Forelimb muscle (tissue), 1 donor: ENCODE results near the gene MAGI3. TPM values are rescaled to one million over a fixed set of nuclear protein-coding genes. Genes with fewer than 3 reads are reported as not detected.
"Not testable (repeated sequence)": the region's sequence is repeated elsewhere in the genome, so short reads cannot be mapped to it uniquely, and the experiment has no call there.

ENCODE experiments used
- DNase-seq: peaks from one replicate; pipeline ENCODE4 v3.0.0-alpha.2; 2013; ENCODE audit warnings: low read depth
- polyA plus RNA-seq: library from polyadenylated mRNA; unstranded; fragments of 120-200 nt; gene quantifications from one replicate; pipeline ENCODE4 v1.2.1, GENCODE V29; 2013; ENCODE audit not compliant: insufficient read length

The MAGI3 gene
- polyA plus RNA-seq, 1 donor, result 10.8 TPM

DNA sequence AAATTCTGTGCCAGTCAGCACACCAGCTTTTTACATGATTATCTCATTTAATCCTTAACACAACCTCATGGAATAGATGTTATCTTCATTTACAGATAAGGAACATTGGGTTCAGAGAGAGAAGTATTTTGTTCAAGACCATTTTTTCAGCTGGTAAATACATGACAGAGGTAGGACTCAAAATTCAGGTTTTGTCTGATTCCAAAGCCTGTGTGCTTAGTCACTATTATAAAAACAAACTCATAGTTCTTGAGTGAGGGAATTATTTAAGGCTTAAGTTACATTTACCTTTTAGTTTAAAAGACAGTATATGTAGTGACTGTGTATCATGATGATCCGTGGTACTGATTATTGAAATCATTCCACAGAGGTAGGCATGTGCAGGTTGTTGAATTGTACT lies 125.2 kb downstream of the MAGI3 start:
- no peak for DNase-seq

DNA sequence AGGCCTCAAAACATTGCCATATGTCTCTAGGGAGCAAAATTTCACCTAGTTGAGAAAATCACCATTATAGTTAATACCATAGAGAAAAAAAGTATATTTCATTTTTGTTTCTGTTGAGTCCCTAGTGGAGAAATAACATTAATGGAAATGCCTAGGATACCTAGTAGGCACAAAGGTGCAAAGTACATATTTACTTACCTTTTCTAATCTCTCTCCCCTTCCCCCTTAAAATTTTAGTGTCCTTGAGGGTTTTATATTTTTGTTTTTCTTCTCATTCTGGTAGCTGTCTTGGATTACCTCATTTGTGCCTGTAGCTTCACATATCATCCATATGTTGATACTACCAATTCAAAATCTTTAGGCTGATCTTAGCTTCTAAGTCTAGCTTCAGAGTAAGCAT lies 127.0 kb downstream of the MAGI3 start:
- DNase-seq, result no peak

DNA sequence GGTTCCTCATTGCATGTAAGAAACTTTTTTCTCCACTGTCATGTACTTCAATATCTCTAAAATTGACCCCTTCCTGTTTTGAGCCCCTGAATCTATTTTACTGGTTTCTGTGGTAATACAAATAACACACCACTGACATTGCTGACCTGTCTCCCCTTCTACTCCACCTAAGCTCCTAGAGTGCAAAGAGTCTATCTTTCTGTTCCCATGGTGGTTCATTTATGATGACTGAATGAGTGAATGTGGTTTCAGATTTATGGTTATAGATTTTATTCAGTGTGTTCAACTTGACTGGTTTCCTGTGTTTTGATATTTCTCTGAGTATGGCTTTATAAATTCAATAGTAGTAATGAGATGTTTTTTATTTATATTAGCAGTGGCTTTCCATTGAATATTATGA lies 127.7 kb downstream of the MAGI3 start:
- DNase-seq, result no peak

DNA sequence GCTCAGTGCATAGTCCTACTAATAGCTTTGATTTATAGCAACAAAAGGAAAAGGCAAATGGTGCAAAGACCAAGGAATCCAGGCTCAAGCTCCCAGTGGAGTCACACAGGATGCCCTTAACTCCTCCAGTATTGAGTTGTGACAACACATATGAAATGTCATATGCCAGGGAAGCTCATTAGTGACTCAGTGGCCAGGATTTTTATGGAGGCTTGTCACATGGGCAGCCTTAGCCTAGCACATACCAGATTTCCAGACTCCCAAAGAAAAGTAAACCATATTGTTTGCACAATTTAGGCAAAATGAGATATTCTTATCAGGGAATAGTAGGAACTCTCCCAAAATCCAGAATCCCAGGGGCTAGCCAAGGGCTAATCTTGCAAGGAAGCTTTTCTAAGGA lies 129.2 kb downstream of the MAGI3 start:
- no peak for DNase-seq

DNA sequence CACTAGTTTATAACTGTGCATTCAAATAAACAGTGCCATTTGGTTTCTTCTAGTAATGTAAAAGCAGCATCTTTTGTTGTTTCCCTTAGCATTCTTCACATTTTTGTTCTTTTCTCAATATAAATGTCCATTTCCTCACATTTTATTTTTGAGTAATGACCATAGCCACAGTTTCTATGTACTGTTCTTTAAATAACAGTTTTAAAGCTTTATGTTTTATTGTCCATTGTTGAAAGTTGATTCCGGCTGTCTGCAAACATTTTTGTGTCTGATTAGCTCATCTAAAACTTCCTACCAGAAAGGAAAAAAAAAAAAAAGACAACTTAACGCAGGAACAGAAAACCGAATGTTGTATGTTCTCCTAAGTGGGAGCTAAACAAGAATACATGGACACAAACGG lies 139.7 kb downstream of the MAGI3 start:
- DNase-seq, result no peak

DNA sequence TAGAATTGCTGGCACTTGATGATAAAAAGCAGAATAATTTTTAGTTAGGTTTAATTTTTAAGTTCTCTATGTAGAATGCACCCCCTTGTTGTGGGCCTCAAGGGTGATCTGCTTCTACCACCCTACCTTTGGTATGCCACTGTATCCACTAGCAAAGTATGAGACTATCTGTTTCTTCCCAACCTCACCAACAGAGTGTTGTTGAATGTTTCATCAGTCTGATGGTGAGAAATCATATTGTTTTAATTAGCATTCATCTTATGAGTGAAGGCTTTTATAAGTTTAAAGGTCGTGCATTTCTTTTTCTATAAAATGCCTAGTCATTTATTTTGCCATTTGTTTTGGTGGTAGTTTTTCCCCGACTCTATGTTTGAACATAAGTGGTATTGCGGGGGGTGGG lies 141.0 kb downstream of the MAGI3 start:
- DNase-seq, result no peak

DNA sequence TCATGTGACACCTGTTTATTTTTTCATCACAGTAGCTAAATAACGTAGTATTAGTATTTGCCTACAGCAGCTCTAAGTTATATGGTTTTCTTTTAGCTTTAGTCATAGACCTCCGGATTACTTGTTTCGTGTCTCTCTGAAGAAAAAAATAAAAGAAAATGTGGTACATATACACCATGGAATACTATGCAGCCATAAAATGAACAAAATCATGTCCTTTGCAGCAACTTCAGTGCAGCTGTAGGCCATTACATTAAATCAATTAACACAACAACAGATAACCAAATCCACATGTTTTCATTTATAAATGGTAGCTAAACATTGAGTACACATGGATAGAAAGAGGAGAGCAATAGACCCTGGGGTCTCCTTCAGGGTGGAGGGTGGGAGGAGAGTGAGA lies 142.7 kb downstream of the MAGI3 start:
- DNase-seq, result no peak

DNA sequence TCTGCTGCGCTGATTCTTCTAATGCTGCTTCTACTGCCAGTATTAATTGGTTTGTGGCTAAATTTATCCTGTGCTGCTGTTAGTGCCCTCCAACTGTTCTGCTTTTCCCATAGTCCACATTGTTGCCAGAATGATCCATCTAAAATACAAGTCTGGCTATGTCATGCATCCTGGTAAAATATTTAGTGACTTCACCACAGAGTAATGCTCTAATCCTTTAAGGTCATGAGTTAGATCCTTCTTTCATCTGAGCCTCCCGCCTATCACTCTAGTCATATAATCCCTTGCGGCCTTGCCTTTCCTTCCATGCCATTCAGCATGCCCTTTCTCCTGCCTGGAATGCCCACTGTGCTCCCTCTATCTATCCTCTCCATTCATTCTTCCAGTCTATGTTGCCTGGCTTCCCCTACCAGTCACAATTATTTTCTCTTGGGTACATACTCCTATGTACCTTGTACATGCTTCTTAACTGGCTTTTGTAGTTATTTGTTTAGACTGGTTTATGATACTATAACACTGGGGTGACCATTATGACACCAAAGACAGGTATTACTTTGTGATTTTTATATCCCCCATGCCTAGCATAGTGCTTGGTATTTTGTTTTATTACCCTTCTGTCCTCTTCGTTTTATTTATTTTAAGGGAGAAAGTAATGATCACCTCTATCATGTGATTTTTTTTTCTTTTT lies 144.0 kb downstream of the MAGI3 start:
- no peak for DNase-seq

DNA sequence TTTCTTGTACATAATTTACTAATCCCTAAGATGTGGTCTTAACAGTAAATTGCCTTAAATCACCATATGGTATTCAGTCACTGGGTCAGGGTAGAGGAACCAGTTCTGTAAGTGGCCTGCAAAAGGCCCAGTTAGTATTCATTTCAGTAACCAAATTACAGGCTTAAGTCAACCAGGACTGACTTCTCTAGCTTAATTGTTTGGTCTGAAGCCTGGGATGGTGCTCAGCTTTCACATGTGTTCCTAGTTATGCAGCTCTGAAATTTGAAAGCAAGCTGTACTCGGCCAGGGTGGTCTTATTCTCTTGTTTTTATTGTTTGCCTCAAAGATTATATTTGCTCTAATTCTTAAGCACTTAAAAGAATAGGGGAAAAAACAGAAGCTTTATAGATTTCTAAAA lies 144.6 kb downstream of the MAGI3 start:
- DNase-seq, result peak; percentile 17

DNA sequence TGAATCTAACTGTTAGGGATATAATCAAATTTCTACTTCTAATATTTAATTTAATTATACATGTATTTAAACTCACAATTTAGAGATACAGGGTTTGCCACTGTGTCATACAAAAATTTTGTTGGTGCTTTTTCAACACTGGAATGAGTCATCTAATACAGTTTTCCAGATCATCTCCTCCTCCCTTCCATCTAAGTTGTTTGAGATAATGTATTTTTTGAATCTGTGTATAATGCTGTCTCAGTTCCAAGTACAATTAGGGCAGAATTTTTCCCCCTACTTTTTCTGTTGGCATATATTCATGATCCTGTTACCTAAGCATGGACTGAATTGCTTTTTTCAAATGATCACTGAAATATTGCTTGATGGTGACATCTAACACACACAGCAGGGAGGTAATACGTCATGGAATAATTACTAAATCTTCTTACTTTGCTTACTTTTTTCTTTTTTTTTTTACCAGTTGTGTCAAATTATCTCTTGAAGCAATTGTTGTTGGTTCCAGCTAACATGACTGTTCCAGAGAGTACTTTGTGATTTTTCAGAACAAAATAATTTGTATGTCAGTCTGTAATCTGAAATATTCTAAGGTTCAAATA lies 146.0 kb downstream of the MAGI3 start:
- DNase-seq, result no peak

DNA sequence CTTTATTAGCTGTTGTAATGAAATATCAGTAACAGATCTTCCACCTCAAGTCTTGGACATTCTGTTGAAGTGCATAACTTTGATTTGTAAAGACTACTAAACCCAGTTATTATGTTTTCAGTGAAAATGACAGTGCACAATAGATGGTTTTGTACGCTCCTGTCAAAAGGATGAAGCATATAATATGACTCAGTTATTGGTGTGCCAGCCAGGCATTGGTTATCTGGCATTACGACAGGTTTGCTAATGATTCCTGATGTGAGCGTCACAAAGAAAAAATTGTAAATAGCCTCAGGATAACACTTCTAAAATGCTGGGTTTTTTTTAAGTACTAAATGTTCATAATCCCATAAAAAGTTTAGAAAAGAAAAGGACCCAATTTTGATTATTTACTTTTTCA lies 147.9 kb downstream of the MAGI3 start:
- no peak for DNase-seq

DNA sequence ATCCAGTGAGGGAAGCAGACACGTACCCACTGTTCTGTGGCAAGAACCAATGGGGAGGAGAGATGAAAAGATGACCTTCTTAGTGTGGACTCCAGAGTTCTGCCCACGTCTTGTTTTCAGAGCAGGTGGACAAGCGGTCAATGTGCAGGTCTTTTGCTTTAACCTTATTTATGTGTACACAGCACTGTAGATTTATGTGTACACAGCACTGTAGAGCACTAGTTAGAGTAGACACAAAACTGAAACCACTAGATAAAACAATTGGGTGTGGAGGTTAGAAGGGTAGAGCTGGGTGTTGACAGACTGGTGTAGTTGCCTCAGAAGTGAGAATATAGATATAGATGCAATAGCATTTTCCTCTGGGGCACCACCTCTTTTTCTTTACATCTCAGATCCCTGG lies 150.0 kb downstream of the MAGI3 start:
- DNase-seq, result no peak

DNA sequence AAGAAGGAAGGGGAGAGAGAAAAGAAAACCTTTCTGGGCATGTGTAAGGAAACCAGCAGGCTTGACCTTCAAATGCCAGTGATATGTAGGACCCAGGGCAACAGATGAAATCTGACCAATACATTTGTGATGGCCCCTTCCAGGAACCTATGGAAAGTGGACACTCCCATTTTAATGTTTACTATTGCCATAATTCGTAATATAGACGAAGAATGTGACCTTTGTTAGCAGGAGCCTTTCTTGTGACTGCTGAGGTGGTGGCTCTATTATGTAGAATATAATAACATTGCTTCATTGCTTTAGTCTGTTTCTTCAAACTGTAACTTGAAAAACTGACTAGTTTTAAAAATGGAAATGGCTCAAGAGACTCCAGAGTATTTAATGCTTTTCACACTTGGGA lies 150.8 kb downstream of the MAGI3 start:
- DNase-seq, result no peak

DNA sequence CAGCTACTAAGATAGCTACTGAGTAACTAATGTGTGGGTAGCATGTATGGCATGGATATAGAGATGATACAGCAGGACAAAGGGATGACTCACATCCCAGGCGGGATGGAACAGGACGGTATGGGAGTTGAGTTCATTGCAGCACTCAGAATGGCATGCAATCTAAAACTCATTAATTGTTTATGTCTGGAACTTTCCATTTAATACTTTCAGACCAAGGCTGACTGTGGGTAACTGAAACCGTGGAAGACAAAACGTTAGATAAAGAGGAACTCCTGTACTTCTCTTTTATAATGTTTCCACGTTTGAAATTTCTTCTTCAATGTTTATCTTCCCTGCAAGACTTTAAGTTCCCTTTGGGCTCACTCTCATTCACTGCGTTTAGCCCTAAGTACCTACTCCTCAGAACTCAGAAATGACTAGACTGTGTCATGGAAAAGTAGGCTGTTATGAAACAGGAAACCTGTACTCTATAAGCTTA lies 151.9 kb downstream of the MAGI3 start:
- no peak for DNase-seq

DNA sequence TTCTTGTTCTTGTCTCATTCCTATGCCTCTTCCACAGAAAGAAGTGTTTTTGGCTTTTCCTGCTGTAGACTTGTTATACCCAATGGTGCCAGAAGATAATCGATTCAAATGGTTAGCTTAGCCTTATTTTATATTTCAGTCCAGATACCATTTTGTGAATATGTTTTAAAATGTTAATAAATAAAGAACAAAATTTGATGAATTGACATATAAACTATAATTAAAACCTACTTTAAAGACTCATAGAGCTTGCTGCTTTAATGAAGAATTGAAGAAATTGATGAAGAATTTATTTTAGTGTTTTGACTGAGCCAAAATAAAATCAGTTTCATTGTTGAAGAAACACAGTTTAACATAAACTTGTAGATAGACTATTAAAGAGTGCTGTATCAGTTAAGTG lies 152.8 kb downstream of the MAGI3 start:
- no peak for DNase-seq

DNA sequence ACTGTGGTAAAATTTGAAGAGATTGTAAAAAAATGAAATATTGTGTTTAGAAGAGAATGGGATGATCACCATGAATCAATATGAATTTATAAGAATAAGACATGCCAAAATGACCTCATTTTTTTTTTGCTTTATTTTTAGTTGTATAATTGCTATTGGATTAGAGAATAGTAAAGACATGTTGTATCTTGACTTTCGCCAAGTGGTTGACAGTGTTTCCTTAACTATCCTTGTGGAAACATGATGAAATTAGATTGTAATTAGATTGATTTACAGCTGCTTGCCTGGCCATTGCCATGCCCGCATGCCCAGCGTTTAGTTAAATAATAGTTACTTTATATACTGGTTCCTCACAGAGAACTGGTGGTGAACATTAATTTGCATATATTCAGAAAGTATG lies 154.9 kb downstream of the MAGI3 start:
- no peak for DNase-seq

DNA sequence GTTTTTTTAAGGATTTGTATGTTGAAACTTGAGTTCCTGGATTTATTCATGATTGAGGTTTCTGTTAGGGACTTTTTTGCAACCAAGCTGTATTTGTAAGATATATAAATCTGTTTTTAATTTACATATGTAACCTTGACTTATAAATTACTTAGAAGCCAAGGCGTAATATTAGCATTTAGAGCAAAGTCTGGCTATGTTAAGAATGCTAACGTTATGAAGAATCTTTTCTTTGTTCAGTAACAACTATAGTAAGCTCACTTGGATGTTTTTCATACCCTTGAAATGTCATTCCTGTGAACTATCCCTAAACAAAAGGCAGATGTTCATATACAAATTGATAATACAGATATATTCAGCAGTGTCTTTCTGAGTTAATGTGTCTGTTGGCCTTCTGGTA lies 155.3 kb downstream of the MAGI3 start:
- DNase-seq, result no peak

DNA sequence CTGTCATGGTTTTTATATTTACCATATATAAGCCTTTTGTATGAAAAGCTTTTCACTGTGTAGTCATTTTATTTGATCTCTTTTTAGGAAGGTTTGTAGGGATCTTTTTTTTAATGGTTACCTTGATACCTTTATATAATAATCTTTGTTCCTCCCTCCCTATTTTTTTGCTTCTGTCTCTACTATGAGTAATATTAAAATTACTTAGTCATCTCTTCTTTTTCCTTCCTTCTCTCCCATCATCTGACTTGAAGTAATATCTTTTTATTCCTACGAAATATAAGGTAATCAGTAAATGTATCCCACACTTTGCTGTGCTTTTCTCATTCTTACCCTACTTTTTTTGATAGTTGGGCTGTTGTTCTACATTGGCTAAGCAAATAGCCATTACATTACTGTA lies 161.4 kb downstream of the MAGI3 start:
- no peak for DNase-seq

DNA sequence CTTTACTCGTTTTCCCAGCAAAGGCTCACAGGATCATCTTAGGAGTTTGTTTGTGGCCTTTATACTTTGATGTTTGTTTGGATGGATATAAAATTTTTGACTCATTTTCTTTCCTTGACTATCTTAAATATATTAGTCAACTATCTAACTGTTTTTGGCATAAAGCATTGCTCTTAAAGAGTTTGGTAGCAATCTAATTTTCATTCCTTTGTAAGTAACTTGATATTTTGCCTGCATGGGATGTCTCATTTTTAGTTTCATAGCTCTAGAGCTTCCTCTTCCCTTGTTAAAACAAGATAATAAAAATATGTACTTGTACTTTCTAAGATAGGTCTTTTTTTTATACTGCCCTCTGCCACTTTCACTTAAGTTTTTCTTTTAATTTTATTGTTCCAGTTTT lies 161.9 kb downstream of the MAGI3 start:
- DNase-seq, result no peak

DNA sequence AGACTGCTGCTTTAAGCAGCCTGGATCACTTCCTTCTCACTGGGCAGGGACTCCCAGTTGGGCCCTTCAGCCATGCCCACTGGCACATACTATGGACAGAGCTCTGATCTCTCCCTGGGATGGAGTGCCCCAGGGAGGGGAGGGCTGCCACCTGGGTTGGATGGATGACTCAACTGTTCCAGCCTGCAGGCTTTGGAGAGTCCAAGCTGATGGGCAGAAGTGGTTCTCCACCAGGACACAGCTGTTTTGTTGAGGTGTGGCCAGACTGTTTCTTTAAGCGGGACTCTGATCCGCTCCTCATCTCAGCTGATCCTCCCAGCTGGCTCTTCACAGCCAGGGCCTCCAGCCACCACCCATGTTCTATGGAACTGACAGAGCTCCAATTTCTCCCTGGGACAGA lies 166.9 kb downstream of the MAGI3 start:
- DNase-seq, result no peak

DNA sequence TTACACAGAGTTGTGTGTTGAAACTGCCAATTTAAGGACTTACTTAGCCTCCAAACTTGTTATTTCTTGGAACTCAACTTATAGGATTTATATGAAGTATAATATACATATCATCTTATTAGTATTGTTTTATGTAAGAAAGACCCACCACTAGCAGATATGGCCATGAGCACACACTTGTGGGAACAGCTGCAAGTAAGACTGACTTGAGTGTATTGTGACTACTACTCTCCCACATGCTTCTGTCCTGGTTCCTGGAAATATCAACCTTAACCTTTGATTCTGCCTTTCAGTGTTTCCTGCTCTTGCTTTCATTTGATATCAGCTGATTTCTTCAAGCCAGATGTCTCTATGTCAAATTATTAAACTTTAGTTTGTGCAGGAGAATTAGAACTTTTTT lies 175.3 kb downstream of the MAGI3 start:
- no peak for DNase-seq

DNA sequence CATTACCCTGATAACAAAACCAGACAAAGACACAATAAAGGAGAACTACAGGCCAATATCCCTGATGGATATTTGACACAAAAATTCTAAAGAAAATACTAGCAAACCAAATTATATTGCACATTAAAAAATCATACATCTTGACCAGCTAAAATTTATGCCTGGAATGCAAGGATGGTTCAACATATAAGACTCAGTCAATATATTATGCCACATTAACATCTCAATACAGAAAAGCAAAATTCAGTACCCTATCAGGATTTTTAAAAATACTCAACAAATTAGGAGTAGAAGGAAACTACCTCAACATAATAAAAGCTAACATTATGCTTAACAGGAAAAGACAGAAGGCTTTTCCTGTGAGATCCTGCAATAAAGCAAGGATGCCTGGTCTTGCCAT lies 177.1 kb downstream of the MAGI3 start:
- DNase-seq, result no peak

DNA sequence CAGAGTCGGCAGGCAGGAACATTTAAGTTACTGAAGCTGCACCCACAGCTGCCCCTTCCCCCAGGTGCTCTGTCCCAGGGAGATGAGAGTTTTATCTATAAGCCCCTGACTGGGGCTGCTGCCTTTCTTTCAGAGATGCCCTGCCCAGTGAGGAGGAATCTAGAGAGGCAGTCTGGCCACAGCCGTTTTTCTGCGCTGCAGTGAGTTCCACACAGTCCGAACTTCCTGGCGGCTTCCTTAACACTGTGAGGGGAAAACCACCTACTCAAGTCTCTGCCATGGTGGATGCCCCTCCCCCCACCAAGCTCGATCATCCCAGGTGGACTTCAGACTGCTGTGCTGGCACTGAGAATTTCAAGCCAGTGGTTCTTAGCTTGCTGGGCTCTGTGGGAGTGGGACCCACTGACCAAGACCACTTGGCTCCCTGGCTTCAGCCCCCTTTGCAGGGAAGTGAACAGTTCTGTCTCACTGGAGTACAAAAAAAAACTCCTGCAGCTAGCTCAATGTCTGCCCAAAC lies 185.5 kb downstream of the MAGI3 start:
- DNase-seq, result not testable (repeated sequence)

DNA sequence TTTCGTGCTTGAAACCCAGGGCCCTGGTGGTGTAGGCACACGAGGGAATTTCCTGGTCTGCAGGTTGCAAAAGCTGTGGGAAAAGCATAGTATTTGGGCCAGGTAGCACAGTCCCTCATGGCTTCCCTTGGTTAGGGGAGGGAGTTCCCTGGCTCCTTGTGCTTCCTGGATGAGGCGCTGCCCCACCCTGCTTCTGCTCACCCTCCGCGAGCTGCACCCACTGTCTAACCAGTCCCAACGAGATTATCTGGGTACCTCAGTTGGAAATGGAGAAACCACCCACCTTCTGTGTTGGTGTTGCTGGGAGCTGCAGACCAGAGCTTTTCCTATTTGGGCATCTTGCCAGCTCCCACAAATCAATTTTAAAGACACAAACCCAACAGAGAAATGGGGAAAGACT lies 186.0 kb downstream of the MAGI3 start:
- no peak for DNase-seq
